GM12865 (cell line): ENCODE data around the gene PI4KB.

ENCODE experiments used
- DNase-seq: peaks from one replicate; pipeline ENCODE4 v3.0.0; 2010; ENCODE audit warnings: low read depth
- H3K4me3 ChIP-seq: 2 replicates; pipeline ENCODE4 v1.5.1; 2011; ENCODE audit warnings: mild to moderate bottlenecking, low read depth, low read length, control low read depth
- CTCF ChIP-seq: IDR thresholded peaks from 2 replicates; pipeline ENCODE4 v1.5.1; 2011; ENCODE audit warnings: low read length, control low read depth, low read depth, inconsistent platforms; ENCODE audit not compliant: insufficient read depth; ENCODE audit errors: missing control alignments

PI4KB gene

DNA sequence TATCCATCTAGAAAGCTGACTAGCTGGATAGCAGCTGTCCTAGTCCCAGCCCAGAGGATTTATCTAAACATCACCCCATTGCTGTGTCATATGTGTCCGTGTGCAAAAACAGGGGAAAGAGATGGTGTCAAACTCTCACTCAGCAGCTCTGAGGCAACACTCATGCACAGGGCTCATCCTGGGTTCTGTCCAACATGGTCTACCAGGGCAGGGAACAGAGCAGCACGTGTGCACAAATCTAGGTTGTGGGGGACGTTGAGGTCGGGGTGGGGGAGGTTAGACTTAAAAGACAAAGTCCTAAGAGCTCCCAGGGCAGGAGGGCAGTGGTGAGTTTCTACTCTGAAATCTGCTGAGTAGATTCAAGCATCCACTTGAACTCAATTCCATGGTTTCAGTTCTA, 16.2 kb downstream of the PI4KB start:
- no peak for DNase-seq
- H3K4me3 ChIP-seq = no peak overlapping the region
- no peak for TF ChIP-seq CTCF

DNA sequence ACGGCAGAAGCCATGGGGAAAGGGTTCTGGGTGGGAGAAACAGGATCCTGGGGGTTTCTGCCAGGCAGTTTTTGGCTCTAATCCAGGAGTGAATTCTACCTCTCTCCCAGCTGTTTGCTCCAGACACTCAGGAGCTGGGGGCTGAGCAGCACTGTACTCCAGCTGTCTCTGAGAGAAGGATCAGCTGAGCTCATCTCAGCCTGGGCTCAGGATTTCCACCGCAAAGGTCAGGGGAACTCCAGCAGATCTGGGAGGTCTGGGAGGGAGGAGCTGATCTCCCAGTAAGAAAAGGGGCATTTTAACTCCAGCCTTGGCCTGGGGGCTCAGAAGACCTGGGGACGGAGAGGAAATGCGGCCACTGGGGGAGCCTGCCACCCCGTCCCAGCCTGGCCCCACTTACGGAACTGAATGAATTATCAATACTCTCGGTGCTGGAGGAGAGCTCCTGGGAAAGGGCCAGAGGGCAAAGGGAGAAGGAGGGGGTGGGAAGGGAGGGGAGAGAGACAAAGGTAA, 17.3 kb downstream of the PI4KB start:
- DNase-seq = no peak
- no peak overlapping the region for H3K4me3 ChIP-seq
- no peak for TF ChIP-seq CTCF

- no peak overlapping the region for H3K4me3 ChIP-seq
- DNase-seq = no peak
- TF ChIP-seq CTCF = no peak
Observed at GRCh38 chr1:151294742-151295462, 32.3 kb downstream of the PI4KB start.

DNA sequence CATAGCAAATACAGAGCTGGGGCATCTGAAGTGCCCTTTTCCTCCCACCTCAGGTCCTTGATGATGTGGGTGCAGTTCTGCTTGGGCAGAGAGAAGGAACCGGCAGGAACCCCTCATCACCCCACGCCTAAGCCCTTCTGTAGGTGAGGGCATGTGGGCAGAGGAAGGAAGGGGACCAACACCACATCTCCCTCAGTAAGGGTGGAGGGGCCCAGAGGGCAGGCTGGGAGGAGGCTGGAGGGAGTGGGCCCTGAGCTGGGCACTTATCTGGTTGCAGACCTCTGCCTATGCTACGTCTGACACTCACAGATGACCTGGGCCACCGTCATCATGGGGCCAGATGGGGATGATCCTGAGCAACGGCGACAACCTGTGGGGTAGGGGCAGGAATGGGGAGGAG, 34.1 kb downstream of the PI4KB start:
- DNase-seq = no peak
- no peak overlapping the region for H3K4me3 ChIP-seq
- no peak for TF ChIP-seq CTCF

DNA sequence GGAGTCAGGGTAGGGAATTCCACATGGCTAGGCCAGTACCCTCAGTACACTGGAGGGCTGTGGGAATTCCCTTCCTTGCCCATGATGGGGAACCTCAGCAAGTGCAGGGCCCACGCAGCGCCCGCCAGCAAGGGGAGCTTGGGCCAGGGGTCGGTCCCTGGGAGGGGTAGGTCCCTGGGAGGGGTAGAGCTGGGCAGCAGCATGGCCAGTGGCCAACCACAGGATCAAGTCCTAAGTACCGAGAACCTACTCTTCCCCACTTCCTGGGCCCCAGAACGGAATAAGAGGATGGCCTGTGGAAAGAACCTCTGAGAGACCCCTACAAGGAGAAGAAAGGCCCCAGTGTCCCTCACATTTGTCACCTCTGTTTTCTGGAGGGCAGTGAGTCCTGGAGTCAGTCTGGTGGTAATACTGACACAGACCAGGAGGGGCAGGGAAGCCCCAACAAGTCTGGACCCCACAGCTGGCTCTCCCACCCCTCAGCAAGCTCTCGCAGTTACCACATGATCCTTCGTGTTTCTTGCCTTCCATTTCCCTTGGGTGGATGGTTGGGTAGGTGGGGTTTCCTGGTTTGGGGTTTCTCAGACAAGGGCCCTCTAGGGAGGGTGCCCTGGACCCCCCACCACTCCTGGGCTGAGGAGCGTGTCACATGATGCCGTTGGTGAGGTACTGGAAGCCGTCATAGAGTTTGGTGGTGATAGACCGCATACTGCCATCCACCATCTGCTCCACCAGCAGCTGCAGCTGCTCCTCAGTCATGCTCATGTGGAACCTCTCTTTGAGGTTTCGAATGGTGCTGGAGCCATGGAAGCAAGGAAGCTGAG, 34.8 kb downstream of the PI4KB start:
- TF ChIP-seq CTCF = no peak
- H3K4me3 ChIP-seq = no peak overlapping the region
- DNase-seq = no peak

GRCh38 chr1:151290709-151291303, 36.4 kb downstream of the PI4KB start:
- DNase-seq = no peak
- TF ChIP-seq CTCF = no peak
- no peak overlapping the region for H3K4me3 ChIP-seq
